NCI-H226 (cell line): ENCODE measurements around the gene CNBP.

ENCODE experiments used
- DNase-seq: peaks from one replicate; pipeline ENCODE4 v3.0.0-alpha.2; 2015

CNBP gene

DNA sequence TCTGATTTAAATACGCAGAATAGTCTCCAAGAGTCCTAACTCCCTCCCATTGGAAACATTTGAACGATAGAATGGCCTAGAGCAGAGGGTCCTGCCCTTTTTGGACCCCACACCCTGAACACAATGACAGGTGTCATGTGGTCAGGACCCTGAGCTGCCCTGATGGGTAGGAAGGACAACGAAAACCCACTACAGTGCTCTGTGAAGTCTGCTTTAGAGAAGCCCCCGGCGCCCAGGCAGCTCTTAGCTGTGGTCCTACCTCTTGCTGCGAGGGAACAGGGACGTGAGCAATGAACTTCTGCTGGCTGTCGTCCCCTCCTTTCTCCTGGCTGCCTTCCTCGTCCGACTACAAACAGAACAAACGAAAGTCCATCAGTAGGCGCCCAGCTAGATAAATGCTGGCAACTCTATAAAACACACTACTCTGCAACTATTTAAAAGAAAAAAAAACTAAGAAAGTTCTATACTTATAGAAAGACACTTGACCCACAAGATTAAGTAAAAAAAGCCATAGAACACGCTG lies 53.3 kb downstream of the CNBP start:
- DNase-seq: no peak

DNA sequence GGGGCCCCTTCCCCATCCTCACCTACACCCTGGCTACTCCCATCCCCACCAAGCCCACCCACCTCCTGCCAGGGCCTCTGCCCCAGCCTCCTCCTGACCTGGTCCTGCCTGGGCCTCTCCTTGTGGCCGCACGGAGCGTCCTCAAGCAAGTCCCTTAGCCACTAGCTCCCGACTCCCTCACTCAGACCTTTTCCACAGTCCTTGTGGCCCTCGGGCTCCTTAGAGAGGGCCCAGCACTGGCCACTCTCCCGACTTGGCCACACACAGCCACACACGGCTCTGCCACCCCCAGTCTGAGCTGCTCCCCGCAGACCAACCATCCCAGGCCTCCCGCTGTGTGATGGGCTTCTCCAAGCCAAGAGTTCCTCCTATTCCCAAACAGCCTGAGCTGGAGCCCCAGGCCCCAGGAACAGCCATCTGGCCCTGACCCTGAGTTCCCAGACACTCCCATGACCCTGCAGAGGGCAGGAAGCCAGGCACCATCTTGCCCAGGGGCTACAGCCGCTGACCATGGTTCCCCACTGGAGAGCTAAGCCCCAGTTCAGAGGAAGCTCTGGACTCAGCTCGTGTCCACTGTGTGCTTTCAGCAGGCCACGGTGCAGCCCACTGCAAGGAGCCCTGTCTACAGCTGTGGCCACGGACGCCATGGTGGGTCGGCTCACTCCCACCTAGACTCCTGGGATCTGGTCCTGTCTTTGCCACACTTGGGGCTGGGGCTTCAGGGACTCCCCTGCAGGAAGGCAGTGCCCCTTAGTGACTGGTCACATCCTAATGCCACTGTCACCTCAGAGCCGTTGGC lies 55.1 kb downstream of the CNBP start:
- DNase-seq: no peak

DNA sequence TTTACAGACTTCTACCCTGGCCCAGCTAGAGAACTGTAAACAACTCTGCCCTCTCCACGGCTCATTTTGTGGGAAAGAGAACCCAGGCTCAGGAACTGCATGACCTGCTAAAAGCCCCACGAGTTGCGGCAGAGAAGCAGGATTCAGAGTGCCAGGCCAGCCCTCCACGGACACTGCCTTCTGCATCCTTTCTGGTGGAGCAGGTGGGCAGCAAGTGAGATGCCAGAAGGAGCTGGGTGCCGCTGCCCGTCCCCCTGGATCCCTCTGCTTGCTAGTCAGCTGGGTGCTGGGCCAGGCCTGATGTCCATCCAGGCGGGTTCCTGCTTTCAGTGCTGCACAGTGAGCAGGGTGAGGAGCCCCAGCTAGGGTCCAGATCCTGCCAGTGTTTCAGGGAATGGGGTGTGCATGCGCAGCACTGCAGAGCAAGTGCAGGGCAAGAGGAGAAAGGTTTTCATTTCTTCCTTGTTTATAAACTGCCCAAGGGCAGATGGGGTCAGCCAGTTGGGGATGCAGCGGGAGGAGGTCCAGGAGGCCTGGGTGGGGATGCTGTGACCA lies 56.9 kb downstream of the CNBP start:
- DNase-seq: no peak

DNA sequence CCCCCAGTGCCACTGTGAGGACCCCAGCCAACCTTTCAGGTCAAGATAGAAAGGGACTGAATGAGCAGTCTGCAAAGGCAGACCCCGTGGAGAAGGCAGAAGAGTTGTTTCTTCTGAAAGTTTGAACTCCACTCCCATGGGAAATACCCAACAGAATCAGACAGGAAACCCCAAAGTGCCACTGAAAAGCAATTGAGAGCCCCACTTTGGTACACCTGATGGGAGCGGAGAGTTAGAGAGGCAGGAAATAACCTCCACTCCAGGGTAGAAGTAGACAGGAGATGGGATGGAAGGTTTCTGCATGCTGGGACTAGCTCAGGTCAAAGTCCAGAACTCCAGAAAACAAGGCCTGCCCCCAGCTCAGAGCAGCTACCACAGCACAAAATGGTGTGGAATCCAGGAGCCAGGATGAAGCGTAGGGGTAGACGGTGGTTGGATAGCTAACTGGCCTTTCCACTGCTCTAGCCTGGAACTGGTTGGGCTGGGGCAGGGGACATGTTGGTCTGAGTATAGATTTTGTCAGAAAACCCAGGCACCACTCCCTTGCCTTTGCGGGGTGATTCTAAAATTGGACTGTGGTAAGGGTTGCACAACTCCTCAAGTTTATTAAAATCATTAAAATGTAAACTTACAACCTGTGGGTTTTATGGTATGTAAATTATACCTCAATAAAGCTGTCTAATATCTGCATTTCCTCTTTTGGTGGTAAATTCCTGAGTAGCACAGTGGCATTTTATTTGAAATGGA lies 60.2 kb downstream of the CNBP start:
- DNase-seq: no peak

DNA sequence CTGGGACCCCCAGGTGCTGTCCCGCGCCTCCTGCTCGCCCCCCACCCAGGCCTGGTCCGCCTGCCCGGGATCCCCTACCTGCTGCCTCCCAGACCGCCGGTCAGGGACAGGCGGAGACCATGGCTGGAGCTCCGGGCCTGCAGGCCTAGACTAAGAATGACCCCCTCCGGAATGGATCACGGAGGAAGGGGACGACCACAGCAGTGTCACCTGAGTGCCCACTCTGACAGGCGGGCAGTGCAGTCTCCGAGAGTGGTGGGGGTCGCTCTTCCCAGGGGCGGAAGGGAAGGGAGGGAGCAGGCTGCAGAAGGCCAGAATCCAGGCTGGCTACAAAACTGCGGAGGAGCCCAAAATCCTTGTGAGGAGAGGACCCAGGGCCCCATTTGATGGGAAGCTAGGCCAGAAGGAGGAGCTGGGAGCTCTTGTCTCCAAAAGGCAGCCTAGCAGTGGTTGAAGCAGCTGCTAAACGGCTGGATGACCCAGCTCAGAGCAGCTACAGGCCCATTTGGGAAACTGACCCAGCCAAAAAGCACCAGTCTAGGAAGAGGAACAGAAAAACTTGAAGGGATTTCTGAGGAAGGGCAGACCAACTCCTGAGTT lies 61.2 kb downstream of the CNBP start:
- DNase-seq: no peak

DNA sequence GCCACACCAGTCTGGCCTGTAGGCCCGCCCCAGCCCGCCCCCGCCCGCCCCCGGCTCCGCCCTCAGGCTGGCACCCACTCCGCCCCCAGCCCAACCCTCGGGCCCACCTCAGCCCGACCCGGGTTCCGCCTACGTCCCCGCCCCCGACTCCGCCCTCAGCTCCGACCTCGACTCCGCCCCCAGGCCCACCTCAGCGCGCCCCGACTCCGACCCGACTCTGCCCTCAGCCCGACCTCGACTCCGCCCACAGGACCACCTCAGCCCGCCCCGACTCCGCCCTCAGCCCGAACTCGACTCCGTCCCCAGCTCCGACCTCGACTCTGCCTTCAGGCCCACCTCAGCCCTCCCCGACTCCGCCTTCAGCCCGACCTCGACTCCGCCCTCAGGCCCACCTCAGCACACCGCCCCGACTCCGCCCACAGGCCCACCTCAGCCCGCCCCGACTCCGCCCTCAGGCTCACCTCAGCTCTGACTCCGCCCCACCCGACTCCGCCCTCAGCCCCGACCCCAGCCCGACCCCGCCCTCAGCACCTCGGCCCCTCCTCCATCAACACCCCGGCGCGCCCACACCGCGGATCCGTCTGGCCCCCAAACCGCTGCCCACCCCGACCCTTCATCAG lies 61.8 kb downstream of the CNBP start, which contains the start of gene RAB43:
TSS of gene RAB43 (minus strand) at position 13 of the 620 bp plus-strand sequence. CDS start 315 bp downstream, outside the sequence.
- DNase-seq: peak; percentile 73

DNA sequence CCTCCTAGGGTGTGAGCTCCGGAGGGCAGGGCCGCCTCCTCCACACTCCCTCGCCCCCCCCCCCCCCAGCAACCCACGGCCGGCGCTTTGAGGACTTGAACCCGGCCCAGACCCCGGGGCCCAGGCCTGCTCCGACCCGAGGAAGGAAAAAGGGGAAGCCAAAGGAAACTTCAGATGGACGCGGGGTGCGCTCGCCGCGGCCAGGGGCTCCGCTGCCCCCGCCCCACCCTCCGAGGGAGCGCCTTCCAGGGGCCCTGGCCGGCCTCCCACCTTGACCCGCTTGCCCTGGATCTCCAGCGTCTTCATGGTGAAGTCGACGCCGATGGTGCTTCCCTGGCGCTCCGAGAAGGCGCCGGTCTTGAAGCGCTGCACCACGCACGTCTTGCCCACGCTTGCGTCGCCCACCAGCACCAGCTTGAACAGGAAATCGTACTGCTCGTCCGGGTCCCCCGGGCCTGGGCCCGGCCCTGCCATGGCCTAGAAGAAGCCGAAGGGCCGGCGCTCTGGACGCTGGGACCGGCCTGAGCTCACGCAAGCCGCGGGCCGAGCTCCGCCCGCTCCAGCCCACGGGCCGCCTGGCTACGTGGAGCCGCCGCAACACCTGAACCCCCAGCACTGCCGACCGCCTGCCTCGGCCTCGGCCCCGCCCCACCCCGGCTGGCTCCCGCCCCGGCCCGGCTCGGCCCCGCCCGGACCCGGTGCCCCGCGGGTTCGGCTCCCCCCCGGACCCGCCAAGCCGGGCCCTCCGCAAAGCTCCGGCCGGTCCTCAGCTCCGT lies 62.5 kb downstream of the CNBP start:
- DNase-seq: peak; percentile 56

DNA sequence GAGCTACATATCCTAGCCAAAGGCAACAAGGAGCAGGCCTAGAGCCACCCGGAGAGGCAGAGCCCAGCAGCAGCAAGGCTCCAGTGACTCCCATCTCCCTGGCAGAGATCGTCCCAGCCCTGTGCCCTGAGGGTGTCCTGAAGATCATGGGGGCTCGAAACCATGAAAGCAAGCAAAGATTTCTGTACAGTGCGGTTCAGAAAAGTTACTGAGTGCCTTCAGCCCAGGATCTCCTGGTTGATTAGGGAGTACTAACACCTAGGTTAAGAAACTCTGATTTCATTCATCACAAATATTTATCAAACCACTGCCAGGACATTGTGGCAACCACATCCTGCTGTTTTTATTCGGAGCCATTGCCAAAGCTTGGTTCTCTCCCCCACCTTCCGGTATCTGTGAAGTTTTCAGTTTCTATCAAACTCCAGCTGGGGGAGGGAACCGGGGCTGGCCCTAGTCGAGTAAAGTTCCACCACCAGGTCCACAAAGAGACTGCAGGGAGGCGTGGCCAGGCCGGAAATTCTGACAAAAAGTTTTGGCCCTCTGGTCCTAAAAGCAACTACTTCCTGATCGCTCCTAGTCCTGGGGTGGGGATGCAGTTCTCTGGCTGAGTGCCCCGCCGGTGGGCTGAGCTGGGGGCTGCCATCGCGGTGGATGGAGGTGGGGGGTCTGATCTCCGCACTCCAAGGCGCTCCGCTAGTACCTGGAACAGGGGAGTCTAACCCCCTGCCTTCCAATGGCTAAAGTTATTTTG lies 63.3 kb downstream of the CNBP start:
- DNase-seq: peak; percentile 96

DNA sequence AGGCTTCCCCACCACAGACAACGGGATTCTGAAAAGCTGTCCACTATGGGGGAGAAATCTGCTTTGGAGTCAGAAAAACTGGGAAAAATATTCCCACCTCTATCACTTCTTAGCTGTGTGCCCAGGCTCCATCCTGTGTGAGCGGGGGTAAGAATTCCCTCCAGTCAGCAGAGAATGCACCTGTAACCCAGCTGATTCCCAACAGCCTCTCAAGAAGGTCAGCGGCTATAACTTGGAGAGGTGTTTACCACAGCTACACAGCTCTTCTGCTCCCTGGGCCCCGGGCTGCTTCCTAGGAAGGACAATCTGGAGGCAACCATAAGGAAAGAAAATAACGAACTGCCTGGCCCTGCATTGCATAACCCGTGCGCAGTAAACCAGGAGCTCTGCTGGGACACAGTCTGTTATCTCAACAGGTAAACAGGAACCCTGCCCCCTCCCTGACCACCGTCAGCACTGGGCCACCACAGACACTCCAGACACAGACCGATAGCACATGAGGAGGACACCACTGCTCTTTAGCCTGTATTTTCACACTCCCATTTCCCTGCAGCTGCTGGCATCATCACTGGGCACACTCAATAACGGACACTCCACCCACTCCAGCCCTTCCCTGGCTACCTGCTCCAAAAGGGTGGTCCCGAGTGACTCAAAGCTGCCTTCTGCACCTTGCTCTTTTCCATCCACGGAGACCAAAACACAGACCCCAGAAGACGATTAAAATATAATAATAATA lies 64.2 kb downstream of the CNBP start:
- DNase-seq: no peak

DNA sequence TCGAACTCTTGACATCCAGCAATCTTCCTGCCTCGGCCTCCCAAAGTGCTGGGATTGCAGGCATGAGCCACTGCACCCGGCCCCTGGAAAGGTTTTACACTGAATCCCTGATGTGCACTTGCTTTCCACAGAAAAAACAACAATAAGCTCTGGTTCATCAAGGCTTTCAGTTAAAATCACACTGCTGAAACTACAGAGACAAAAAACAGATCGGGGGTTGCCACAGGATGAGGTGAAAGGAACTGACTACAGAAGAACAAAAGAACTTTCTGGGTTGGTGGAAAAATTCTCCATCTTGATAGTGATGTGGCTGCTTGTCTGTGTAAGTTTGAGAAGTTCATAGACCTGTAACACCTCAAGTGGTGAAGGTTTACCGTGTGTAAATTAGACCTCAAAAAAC lies 65.0 kb downstream of the CNBP start:
- no peak for DNase-seq
